Measurements from ENCODE around the gene SYNJ2.

DNA sequence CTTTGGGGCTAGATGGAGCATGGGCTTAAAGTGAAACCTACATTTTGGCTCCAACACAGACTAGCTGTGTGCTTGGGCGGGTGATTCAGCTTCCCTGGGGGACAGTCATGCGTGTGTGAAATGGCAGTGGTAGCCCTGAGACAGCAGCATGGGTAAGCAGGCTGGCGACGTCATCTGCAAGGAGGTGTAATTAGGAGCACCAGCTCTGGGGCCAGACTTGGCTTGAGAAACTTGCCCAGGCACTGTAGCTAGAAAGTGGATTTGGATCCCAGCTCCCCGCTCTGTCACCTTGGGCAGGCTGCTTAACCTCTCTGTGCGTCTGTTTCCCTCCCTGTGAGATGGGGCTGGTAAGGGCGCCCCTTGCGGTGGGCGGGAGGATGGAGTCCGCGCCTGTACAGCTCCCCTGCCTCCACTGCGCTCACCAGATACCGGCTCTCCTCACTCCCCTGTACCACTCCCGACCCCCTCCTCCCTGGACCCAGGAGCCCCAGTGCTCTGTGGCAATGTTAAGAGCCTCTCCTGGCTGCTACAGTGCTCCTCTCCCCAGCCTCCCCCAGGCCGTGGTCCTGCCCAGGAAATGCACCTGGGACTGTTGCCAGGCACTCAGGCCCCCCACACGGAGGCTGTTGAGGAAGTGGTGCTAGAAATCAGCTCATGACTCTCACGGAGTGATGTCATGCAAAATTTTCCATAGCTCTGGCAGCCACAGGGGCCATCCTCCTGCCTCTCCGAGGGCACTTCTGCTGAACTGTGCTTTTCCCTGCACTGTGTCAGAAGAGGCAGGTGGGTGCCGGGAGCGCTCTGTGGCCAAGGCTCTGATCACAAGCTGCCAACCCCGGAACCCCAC, 44.6 kb downstream of the SYNJ2 start:
- TF ChIP-seq, protein P1, sequence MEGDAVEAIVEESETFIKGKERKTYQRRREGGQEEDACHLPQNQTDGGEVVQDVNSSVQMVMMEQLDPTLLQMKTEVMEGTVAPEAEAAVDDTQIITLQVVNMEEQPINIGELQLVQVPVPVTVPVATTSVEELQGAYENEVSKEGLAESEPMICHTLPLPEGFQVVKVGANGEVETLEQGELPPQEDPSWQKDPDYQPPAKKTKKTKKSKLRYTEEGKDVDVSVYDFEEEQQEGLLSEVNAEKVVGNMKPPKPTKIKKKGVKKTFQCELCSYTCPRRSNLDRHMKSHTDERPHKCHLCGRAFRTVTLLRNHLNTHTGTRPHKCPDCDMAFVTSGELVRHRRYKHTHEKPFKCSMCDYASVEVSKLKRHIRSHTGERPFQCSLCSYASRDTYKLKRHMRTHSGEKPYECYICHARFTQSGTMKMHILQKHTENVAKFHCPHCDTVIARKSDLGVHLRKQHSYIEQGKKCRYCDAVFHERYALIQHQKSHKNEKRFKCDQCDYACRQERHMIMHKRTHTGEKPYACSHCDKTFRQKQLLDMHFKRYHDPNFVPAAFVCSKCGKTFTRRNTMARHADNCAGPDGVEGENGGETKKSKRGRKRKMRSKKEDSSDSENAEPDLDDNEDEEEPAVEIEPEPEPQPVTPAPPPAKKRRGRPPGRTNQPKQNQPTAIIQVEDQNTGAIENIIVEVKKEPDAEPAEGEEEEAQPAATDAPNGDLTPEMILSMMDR (conservative IDR thresholded peaks at IDR 0.05; ENCODE audit: low read depth in 2 of 2): peak; percentile 67 to 70
- TF ChIP-seq, protein P2, sequence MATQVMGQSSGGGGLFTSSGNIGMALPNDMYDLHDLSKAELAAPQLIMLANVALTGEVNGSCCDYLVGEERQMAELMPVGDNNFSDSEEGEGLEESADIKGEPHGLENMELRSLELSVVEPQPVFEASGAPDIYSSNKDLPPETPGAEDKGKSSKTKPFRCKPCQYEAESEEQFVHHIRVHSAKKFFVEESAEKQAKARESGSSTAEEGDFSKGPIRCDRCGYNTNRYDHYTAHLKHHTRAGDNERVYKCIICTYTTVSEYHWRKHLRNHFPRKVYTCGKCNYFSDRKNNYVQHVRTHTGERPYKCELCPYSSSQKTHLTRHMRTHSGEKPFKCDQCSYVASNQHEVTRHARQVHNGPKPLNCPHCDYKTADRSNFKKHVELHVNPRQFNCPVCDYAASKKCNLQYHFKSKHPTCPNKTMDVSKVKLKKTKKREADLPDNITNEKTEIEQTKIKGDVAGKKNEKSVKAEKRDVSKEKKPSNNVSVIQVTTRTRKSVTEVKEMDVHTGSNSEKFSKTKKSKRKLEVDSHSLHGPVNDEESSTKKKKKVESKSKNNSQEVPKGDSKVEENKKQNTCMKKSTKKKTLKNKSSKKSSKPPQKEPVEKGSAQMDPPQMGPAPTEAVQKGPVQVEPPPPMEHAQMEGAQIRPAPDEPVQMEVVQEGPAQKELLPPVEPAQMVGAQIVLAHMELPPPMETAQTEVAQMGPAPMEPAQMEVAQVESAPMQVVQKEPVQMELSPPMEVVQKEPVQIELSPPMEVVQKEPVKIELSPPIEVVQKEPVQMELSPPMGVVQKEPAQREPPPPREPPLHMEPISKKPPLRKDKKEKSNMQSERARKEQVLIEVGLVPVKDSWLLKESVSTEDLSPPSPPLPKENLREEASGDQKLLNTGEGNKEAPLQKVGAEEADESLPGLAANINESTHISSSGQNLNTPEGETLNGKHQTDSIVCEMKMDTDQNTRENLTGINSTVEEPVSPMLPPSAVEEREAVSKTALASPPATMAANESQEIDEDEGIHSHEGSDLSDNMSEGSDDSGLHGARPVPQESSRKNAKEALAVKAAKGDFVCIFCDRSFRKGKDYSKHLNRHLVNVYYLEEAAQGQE (IDR thresholded peaks at IDR 0.05; ENCODE audit: unreplicated experiment): no peak
- no peak for TF ChIP-seq EZH2 (IDR thresholded peaks at IDR 0.05; ENCODE audit: low read depth, unreplicated experiment)
- TF ChIP-seq EZH2phosphoT487 (IDR thresholded peaks at IDR 0.05; ENCODE audit: unreplicated experiment): no peak
- TF ChIP-seq POLR2AphosphoS5 (IDR thresholded peaks at IDR 0.05; ENCODE audit: low read depth): no peak
- TF ChIP-seq, protein P3, sequence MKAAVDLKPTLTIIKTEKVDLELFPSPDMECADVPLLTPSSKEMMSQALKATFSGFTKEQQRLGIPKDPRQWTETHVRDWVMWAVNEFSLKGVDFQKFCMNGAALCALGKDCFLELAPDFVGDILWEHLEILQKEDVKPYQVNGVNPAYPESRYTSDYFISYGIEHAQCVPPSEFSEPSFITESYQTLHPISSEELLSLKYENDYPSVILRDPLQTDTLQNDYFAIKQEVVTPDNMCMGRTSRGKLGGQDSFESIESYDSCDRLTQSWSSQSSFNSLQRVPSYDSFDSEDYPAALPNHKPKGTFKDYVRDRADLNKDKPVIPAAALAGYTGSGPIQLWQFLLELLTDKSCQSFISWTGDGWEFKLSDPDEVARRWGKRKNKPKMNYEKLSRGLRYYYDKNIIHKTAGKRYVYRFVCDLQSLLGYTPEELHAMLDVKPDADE (IDR thresholded peaks at IDR 0.05): no peak
- no peak for TF ChIP-seq JUNB (IDR thresholded peaks at IDR 0.05; ENCODE audit: unreplicated experiment)
- no peak for TF ChIP-seq NANOG (IDR thresholded peaks at IDR 0.05; ENCODE audit: borderline replicate concordance)

Data from GM23338 (cell line).